Fibroblast of skin of right biceps (primary cell): ENCODE measurements around the gene SNAP25.

Experiments used
- DNase-seq: peaks from one replicate; pipeline ENCODE4 v3.0.0-alpha.2; 2013

SNAP25 gene

GRCh38 chr20:10268636-10269035 is 50.0 kb downstream of the SNAP25 start:
- DNase-seq, result no peak

- no peak for DNase-seq
These were observed 52.0 kb downstream of the SNAP25 start for GRCh38 chr20:10270630-10271029.

- DNase-seq, result no peak
These were observed 53.0 kb downstream of the SNAP25 start for GRCh38 chr20:10271494-10272219.

GRCh38 chr20:10276878-10277580 is 58.4 kb downstream of the SNAP25 start:
- no peak for DNase-seq

- no peak for DNase-seq
These were observed 59.0 kb downstream of the SNAP25 start for GRCh38 chr20:10277616-10278015.

GRCh38 chr20:10278412-10278811 is 59.8 kb downstream of the SNAP25 start:
- no peak for DNase-seq

GRCh38 chr20:10280018-10280908 is 61.6 kb downstream of the SNAP25 start:
- DNase-seq, result peak; percentile 33

GRCh38 chr20:10281911-10282310 is 63.3 kb downstream of the SNAP25 start:
- DNase-seq, result no peak

- peak; percentile 87 for DNase-seq
These were observed 64.4 kb downstream of the SNAP25 start for GRCh38 chr20:10282979-10283456.

GRCh38 chr20:10286356-10286755 is 67.7 kb downstream of the SNAP25 start:
- no peak for DNase-seq

- no peak for DNase-seq
These were observed 69.8 kb downstream of the SNAP25 start for GRCh38 chr20:10288421-10288820.

- DNase-seq, result peak; percentile 28
These were observed 70.5 kb downstream of the SNAP25 start for GRCh38 chr20:10288954-10289646.

GRCh38 chr20:10291568-10292248 is 73.1 kb downstream of the SNAP25 start:
- no peak for DNase-seq

GRCh38 chr20:10297223-10297622 is 78.6 kb downstream of the SNAP25 start:
- DNase-seq, result no peak

GRCh38 chr20:10297684-10298240 is 79.1 kb downstream of the SNAP25 start:
- DNase-seq, result no peak

- no peak for DNase-seq
These were observed 82.2 kb downstream of the SNAP25 start for GRCh38 chr20:10300582-10301446.

- no peak for DNase-seq
These were observed 85.2 kb downstream of the SNAP25 start for GRCh38 chr20:10303852-10304251.

GRCh38 chr20:10304471-10305046 is 85.9 kb downstream of the SNAP25 start:
- DNase-seq, result no peak

GRCh38 chr20:10306440-10307358 is 88.1 kb downstream of the SNAP25 start:
- peak; percentile 89 for DNase-seq
